Uterus (tissue), 4 donors: ENCODE data around the gene PPM1M. TPM values are rescaled to one million over a fixed set of nuclear protein-coding genes. Genes with fewer than 3 reads are reported as not detected.

Source experiments
- DNase-seq, 2 donors: peaks; one replicate each; pipeline ENCODE4 v3.0.0-alpha.2; 2019 to 2020
- H3K27ac ChIP-seq, 2 donors: fragments of 200-600 bp; sonication (generic); 1 replicate in 1 of 2; 2 replicates in 1 of 2; pipeline ENCODE4 v1.5.1; 2016 to 2018
- H3K27me3 ChIP-seq, 2 donors: fragments of 200-600 bp; sonication (generic); one replicate each; pipeline ENCODE4 v1.5.1; 2018 to 2019; ENCODE audit warnings: control low read depth in 1 of 2
- H3K36me3 ChIP-seq, 2 donors: fragments of 200-600 bp; sonication (generic); one replicate each; pipeline ENCODE4 v1.5.1; 2019; ENCODE audit warnings: control low read depth in 1 of 2
- H3K4me1 ChIP-seq, 2 donors: fragments of 200-600 bp; sonication (generic); one replicate each; pipeline ENCODE4 v1.5.1; 2018 to 2019; ENCODE audit warnings: control low read depth in 1 of 2
- H3K4me3 ChIP-seq, 2 donors: fragments of 200-600 bp; sonication (generic); 1 replicate in 1 of 2; 2 replicates in 1 of 2; pipeline ENCODE4 v1.5.1; 2018 to 2019; ENCODE audit warnings: mild to moderate bottlenecking in 1 of 2
- H3K9me3 ChIP-seq, 2 donors: fragments of 200-600 bp; sonication (generic); one replicate each; pipeline ENCODE4 v1.5.1; 2019; ENCODE audit warnings: control low read depth in 1 of 2
- POLR2A ChIP-seq, 2 donors: fragments of 450-650 bp; IDR thresholded peaks; one replicate each; pipeline ENCODE4 v1.6.1; 2016; ENCODE audit warnings: antibody characterized with exemption in 2 of 2, mild to moderate bottlenecking in 1 of 2, moderate library complexity in 1 of 2
- intact Hi-C: fragments of 100-400 bp; cut with DNase I; formaldehyde crosslinking; loops from one replicate; pipeline ENCODE4 v1.15.1; 2023; ENCODE audit warnings: low total_unique reads
- total RNA-seq, 4 donors: library from RNA; depleted of rRNA in 3 of 4; stranded (reverse); fragments of >200 nt in 3 of 4; gene quantifications; one replicate each; pipeline versions ENCODE4 v1.1.0 to v1.2.4, GENCODE V29; 2014 to 2023
- TF ChIP-seq, protein P1 (sequence below), 4 experiments: fragments of 200-600 bp in 2 of 4; fragments of 450-650 bp in 2 of 4; sonication (generic) in 2 of 4; IDR thresholded peaks; one replicate each; pipeline ENCODE4 v1.5.1; 2016 to 2019; ENCODE audit warnings: antibody characterized with exemption in 4 of 4, mild to moderate bottlenecking in 2 of 4, moderate library complexity in 1 of 4
- donor health status: DM: yes; HTN: yes; CAD: no.

PPM1M gene
- total RNA-seq, 4 donors from 2014 or later, result 23.9 to 32.3 (median 31.5) TPM

DNA sequence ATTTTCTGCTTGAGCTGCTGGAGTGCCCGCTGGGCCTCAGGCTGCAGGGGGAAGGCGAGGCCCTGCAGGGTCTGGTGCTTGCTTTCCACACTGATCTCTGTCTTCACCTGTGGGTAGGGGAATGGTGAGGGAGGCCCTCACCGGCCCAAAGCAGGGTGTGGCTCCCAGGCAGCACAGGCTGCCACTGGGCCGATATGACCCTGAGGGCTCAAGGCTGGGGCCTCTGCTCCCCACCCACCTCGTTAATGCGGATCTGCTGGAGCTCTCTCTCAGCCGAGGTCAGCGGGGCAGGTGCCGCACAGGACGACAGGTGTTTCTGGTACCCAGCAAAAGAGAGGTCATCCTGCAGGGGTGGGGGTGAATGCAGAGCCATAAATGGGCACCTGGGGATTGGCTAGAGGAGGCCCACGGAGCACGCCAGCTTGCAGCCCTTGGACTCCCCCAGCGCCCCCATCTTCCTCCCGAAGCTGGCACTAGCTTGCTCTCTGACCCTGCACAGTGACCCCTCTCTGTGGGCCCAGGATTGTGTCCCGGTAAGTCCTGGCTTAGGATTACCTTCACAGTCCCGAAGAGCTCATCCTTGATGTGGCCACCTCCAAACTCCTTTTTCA lies 14.6 kb upstream of the PPM1M start:
- H3K4me1 ChIP-seq, result peaks cover 0 to 5% of the 10 kb centered on the region in 2 donors
- no peaks in the 10 kb centered on the region for H3K36me3 ChIP-seq
- no peaks in the 10 kb centered on the region for H3K27me3 ChIP-seq
- intact Hi-C loops, result loop anchor here (5.0 kb wide), 1 partner anchor 101 kb away; no protein-coding TSS in a partner anchor
- no peaks in the 10 kb centered on the region for H3K9me3 ChIP-seq
- TF ChIP-seq, protein P1, sequence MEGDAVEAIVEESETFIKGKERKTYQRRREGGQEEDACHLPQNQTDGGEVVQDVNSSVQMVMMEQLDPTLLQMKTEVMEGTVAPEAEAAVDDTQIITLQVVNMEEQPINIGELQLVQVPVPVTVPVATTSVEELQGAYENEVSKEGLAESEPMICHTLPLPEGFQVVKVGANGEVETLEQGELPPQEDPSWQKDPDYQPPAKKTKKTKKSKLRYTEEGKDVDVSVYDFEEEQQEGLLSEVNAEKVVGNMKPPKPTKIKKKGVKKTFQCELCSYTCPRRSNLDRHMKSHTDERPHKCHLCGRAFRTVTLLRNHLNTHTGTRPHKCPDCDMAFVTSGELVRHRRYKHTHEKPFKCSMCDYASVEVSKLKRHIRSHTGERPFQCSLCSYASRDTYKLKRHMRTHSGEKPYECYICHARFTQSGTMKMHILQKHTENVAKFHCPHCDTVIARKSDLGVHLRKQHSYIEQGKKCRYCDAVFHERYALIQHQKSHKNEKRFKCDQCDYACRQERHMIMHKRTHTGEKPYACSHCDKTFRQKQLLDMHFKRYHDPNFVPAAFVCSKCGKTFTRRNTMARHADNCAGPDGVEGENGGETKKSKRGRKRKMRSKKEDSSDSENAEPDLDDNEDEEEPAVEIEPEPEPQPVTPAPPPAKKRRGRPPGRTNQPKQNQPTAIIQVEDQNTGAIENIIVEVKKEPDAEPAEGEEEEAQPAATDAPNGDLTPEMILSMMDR (IDR thresholded peaks at IDR 0.05), result no peak
- no peak for TF ChIP-seq POLR2A (IDR thresholded peaks at IDR 0.05)
- peak in 1 of 2 donors; percentile 14 for DNase-seq
- H3K27ac ChIP-seq, result no peak overlapping the region
- no peak overlapping the region for H3K4me3 ChIP-seq

- H3K27me3 ChIP-seq, result no peaks in the 10 kb centered on the region
- H3K4me1 ChIP-seq, result peaks cover 3 to 5% of the 10 kb centered on the region in 2 donors
- H3K27ac ChIP-seq, result no peak overlapping the region
- no peaks in the 10 kb centered on the region for H3K36me3 ChIP-seq
- no peak overlapping the region for H3K4me3 ChIP-seq
- no peaks in the 10 kb centered on the region for H3K9me3 ChIP-seq
- peak in 1 of 2 donors; percentile 24 for TF ChIP-seq POLR2A (IDR thresholded peaks at IDR 0.05)
- TF ChIP-seq, protein P1 (IDR thresholded peaks at IDR 0.05), result peak; percentile 55 to 75 (median 69)
- DNase-seq, result peak; percentile 54 to 56
- intact Hi-C loops, result loop anchor here (5.0 kb wide), 1 partner anchor 101 kb away; no protein-coding TSS in a partner anchor
These were observed 13.9 kb upstream of the PPM1M start for GRCh38 chr3:52231502-52232278.

GRCh38 chr3:52232279-52233107 lies 13.1 kb upstream of the PPM1M start:
- DNase-seq, result no peak
- intact Hi-C loops, result loop anchor here (5.0 kb wide), 1 partner anchor 100 kb away; no protein-coding TSS in a partner anchor
- Histone ChIP-seq H3K4me1 (peaks cover 5 to 6% of the 10 kb centered on the region in 2 donors), H3K27me3 (no peaks in the 10 kb centered on the region), H3K27ac (no peak overlapping the region), H3K4me3 (no peak overlapping the region), H3K36me3 (no peaks in the 10 kb centered on the region), H3K9me3 (no peaks in the 10 kb centered on the region)
- TF ChIP-seq POLR2A (IDR thresholded peaks at IDR 0.05), result no peak
- TF ChIP-seq, protein P1 (IDR thresholded peaks at IDR 0.05), result no peak

GRCh38 chr3:52233108-52233591 lies 12.4 kb upstream of the PPM1M start:
- no peak overlapping the region for H3K4me3 ChIP-seq
- H3K27me3 ChIP-seq, result no peaks in the 10 kb centered on the region
- H3K9me3 ChIP-seq, result no peaks in the 10 kb centered on the region
- no peak for DNase-seq
- no peak overlapping the region for H3K27ac ChIP-seq
- no peak for TF ChIP-seq POLR2A (IDR thresholded peaks at IDR 0.05)
- TF ChIP-seq, protein P1 (IDR thresholded peaks at IDR 0.05), result no peak
- H3K4me1 ChIP-seq, result peaks cover 11% of the 10 kb centered on the region in 2 donors
- H3K36me3 ChIP-seq, result no peaks in the 10 kb centered on the region
- intact Hi-C loops, result loop anchor here (5.0 kb wide), 1 partner anchor 99 kb away; no protein-coding TSS in a partner anchor
